ENCODE data around the gene ADAMTS12. TPM values are rescaled to one million over a fixed set of nuclear protein-coding genes. Genes with fewer than 3 reads are reported as not detected.

The ADAMTS12 gene
- total RNA-seq, 1 experiment from 2014 or later, result 0.05 TPM

GRCh38 chr5:33671700-33672291 is 220.0 kb downstream of the ADAMTS12 start:
- ChIA-PET RAD21 (ENCODE audit: low non-redundant PET in 1 of 2, low total read pairs in 2 of 2, uncharacterized antibody in 2 of 2, unreplicated experiment in 2 of 2) (no interaction called here), POLR2A (no interaction called here), CTCF (no interaction called here)
- H3K36me3 ChIP-seq (ENCODE audit: control insufficient read depth in 1 of 2, insufficient read depth in 2 of 2, low read length in 2 of 2), result no peaks in the 10 kb centered on the region
- BruUV-seq (replicated peaks), result no TSS peak
- no peaks in the 10 kb centered on the region for H3K79me2 ChIP-seq (ENCODE audit: insufficient read depth, low read length)
- H3K9me2 ChIP-seq (ENCODE audit: insufficient read depth), result no peaks in the 10 kb centered on the region
- no peak overlapping the region for H3K27ac ChIP-seq (ENCODE audit: low read depth, low read length)
- no peak overlapping the region for H3K4me3 ChIP-seq (replicated peaks in 1 of 2; ENCODE audit: low read depth in 1 of 2, low read length in 2 of 2)
- no peaks in the 10 kb centered on the region for H3K4me1 ChIP-seq (ENCODE audit: control insufficient read depth in 1 of 2, insufficient read depth in 2 of 2, low read length in 2 of 2)
- no peak overlapping the region for H2AFZ ChIP-seq (ENCODE audit: low read depth, low read length, poor library complexity, severe bottlenecking)
- peaks cover 26% of the 10 kb centered on the region for H3K27me3 ChIP-seq (ENCODE audit: insufficient read depth, low read length)
- TF ChIP-seq ZFX (IDR thresholded peaks at IDR 0.05), result no peak
- H3K9ac ChIP-seq (ENCODE audit: low read length), result no peak overlapping the region
- no peak for ATAC-seq
- DNase-seq (ENCODE audit: low read depth, low spot score), result no peak
- intact Hi-C loops (cut with micrococcal nuclease), result no loop called here
- no peaks in the 10 kb centered on the region for H4K20me1 ChIP-seq (ENCODE audit: insufficient read depth)
- H3K4me2 ChIP-seq (ENCODE audit: low read length), result no peak overlapping the region
- H3K9me3 ChIP-seq (ENCODE audit: control insufficient read depth in 1 of 2, insufficient read depth in 1 of 2, low read depth in 1 of 2, low read length in 2 of 2), result no peaks in the 10 kb centered on the region

GRCh38 chr5:33662722-33663427 is 228.9 kb downstream of the ADAMTS12 start:
- ChIA-PET POLR2A (no interaction called here), RAD21 (ENCODE audit: low non-redundant PET in 1 of 2, low total read pairs in 2 of 2, uncharacterized antibody in 2 of 2, unreplicated experiment in 2 of 2) (no interaction called here), CTCF (no interaction called here)
- Histone ChIP-seq H3K9me2 (ENCODE audit: insufficient read depth) (no peaks in the 10 kb centered on the region), H3K79me2 (ENCODE audit: insufficient read depth, low read length) (no peaks in the 10 kb centered on the region), H4K20me1 (ENCODE audit: insufficient read depth) (no peaks in the 10 kb centered on the region), H2AFZ (ENCODE audit: low read depth, low read length, poor library complexity, severe bottlenecking) (no peak overlapping the region), H3K4me1 (ENCODE audit: control insufficient read depth in 1 of 2, insufficient read depth in 2 of 2, low read length in 2 of 2) (no peaks in the 10 kb centered on the region), H3K4me2 (ENCODE audit: low read length) (no peak overlapping the region), H3K9ac (ENCODE audit: low read length) (no peak overlapping the region), H3K9me3 (ENCODE audit: control insufficient read depth in 1 of 2, insufficient read depth in 1 of 2, low read depth in 1 of 2, low read length in 2 of 2) (no peaks in the 10 kb centered on the region), H3K4me3 (replicated peaks in 1 of 2; ENCODE audit: low read depth in 1 of 2, low read length in 2 of 2) (no peak overlapping the region), H3K36me3 (ENCODE audit: control insufficient read depth in 1 of 2, insufficient read depth in 2 of 2, low read length in 2 of 2) (no peaks in the 10 kb centered on the region), H3K27ac (ENCODE audit: low read depth, low read length) (no peak overlapping the region), H3K27me3 (ENCODE audit: insufficient read depth, low read length) (peaks cover 21% of the 10 kb centered on the region)
- ATAC-seq (no peak), DNase-seq (ENCODE audit: low read depth, low spot score) (no peak)
- BruUV-seq (replicated peaks), result no TSS peak
- TF ChIP-seq SRF (IDR thresholded peaks at IDR 0.05; ENCODE audit: low read depth) (no peak), EZH2phosphoT487 (IDR thresholded peaks at IDR 0.05; ENCODE audit: borderline replicate concordance) (no peak), CTCF (IDR thresholded peaks at IDR 0.05 in 2 of 3, conservative IDR thresholded peaks at IDR 0.05 in 1 of 3; ENCODE audit: borderline replicate concordance in 1 of 3, insufficient read depth in 1 of 3, low read depth in 2 of 3, low read length in 2 of 3) (no peak), SIN3A (IDR thresholded peaks at IDR 0.05; ENCODE audit: low read depth) (no peak), POLR2A (IDR thresholded peaks at IDR 0.05; ENCODE audit: borderline replicate concordance, extremely low read depth, insufficient read depth, insufficient read length) (no peak), ZNF274 (IDR thresholded peaks at IDR 0.05; ENCODE audit: low read depth, low read length) (no peak), REST (IDR thresholded peaks at IDR 0.05; ENCODE audit: low read depth) (no peak), YY1 (IDR thresholded peaks at IDR 0.05; ENCODE audit: extremely low read depth, insufficient replicate concordance, low read depth, low read length) (no peak), RAD21 (IDR thresholded peaks at IDR 0.05; ENCODE audit: low read depth) (no peak), ELF1 (IDR thresholded peaks at IDR 0.05; ENCODE audit: borderline replicate concordance, low read depth) (no peak), MAX (IDR thresholded peaks at IDR 0.05) (no peak), JUND (IDR thresholded peaks at IDR 0.05) (no peak)
- intact Hi-C loops (cut with micrococcal nuclease), result no loop called here

All from HCT116 (cell line).